H1 (cell line): Measurements from ENCODE around the gene PATJ. TPM values are rescaled to one million over a fixed set of nuclear protein-coding genes. Genes with fewer than 3 reads are reported as not detected.

Experiments
- CTCF ChIA-PET: fragments of 300-600 bp; sonication (Branson Sonifier 250); formaldehyde crosslinking; loops from one replicate; lab custom pipeline; 2021; ENCODE audit not compliant: partially characterized antibody; lab: Charles Lee
- POLR2A ChIA-PET: fragments of 300-600 bp; sonication (Branson Sonifier 250); formaldehyde crosslinking; loops from one replicate; lab custom pipeline; 2021; ENCODE audit warnings: inconsistent platforms; ENCODE audit not compliant: partially characterized antibody; lab: Charles Lee
- DNase-seq, 2 experiments: peaks; one replicate each; pipeline versions ENCODE4 v3.0.0 to v3.0.0-alpha.2; 2010 to 2022; ENCODE audit warnings: low spot score in 2 of 2, low read depth in 1 of 2, mixed read lengths in 1 of 2
- FAIRE-seq: peaks from 2 replicates; lab custom pipeline; 2011; peaks lifted over from hg19 to GRCh38; lab: Jason Lieb, UNC
- H2AFZ ChIP-seq: 2 replicates; pipeline ENCODE4 v1.8.1; 2012; ENCODE audit warnings: low read length, inconsistent platforms
- H2AK5ac ChIP-seq: 2 replicates; pipeline ENCODE4 v1.6.1; 2013; ENCODE audit warnings: low read depth, low read length
- H2BK120ac ChIP-seq: replicated peaks from 2 replicates; pipeline ENCODE3; 2013; ENCODE audit warnings: low read depth, low read length, inconsistent platforms
- H2BK12ac ChIP-seq: 2 replicates; pipeline ENCODE4 v1.6.1; 2013; ENCODE audit warnings: low read depth, low read length
- H2BK15ac ChIP-seq: 2 replicates; pipeline ENCODE4 v1.6.1; 2013; ENCODE audit warnings: low read length
- H2BK20ac ChIP-seq: 2 replicates; pipeline ENCODE4 v1.6.1; 2013; ENCODE audit warnings: low read length
- H2BK5ac ChIP-seq: 2 replicates; pipeline ENCODE4 v1.6.1; 2013; ENCODE audit warnings: low read depth, low read length
- H3K14ac ChIP-seq: 2 replicates; pipeline ENCODE4 v1.6.1; 2013; ENCODE audit warnings: inconsistent platforms; ENCODE audit not compliant: insufficient read length
- H3K18ac ChIP-seq: 2 replicates; pipeline ENCODE4 v1.6.1; 2013; ENCODE audit warnings: low read length; ENCODE audit errors: extremely low read depth
- H3K23ac ChIP-seq: 2 replicates; pipeline ENCODE4 v1.6.1; 2013; ENCODE audit warnings: inconsistent platforms; ENCODE audit not compliant: insufficient read length
- H3K23me2 ChIP-seq: 2 replicates; pipeline ENCODE4 v1.6.1; 2013; ENCODE audit warnings: low read depth, low read length
- H3K27ac ChIP-seq: 2 replicates; pipeline ENCODE4 v1.6.1; 2011; ENCODE audit warnings: low read depth, low read length, inconsistent platforms
- H3K27me3 ChIP-seq, 4 experiments: replicated peaks in 1 of 4; 1 replicate in 1 of 4; 2 replicates in 3 of 4; pipeline versions ENCODE4 v1.6.1 to v1.8.1; 2011 to 2013; ENCODE audit warnings: low read length in 3 of 4, mild to moderate bottlenecking in 3 of 4, inconsistent platforms in 2 of 4, mixed read lengths in 2 of 4, moderate library complexity in 1 of 4; ENCODE audit not compliant: control insufficient read depth in 3 of 4, insufficient read depth in 3 of 4; ENCODE audit errors: extremely low read depth in 1 of 4
- H3K36me3 ChIP-seq, 4 experiments: 2 replicates each; pipeline versions ENCODE4 v1.6.1 to v1.8.1; 2011 to 2013; ENCODE audit warnings: mild to moderate bottlenecking in 4 of 4, low read length in 3 of 4, moderate library complexity in 2 of 4, control low read depth in 1 of 4, inconsistent platforms in 1 of 4; ENCODE audit not compliant: insufficient read depth in 4 of 4, control insufficient read depth in 2 of 4
- H3K4ac ChIP-seq: replicated peaks from 2 replicates; pipeline ENCODE3; 2013; ENCODE audit warnings: low read length, low read depth, mixed read lengths, inconsistent platforms; ENCODE audit not compliant: insufficient read length
- H3K4me1 ChIP-seq, 4 experiments: replicated peaks in 1 of 4; 1 replicate in 1 of 4; 2 replicates in 3 of 4; pipeline versions ENCODE4 v1.6.1 to v1.8.1; 2011 to 2013; ENCODE audit warnings: low read length in 3 of 4, inconsistent platforms in 2 of 4, mixed read lengths in 1 of 4; ENCODE audit not compliant: insufficient read depth in 4 of 4, control insufficient read depth in 3 of 4
- H3K4me2 ChIP-seq, 2 experiments: 2 replicates each; pipeline versions ENCODE4 v1.6.1 to v1.8.1; 2011 to 2013; ENCODE audit warnings: low read depth in 2 of 2, low read length in 2 of 2, control low read depth in 1 of 2, inconsistent platforms in 1 of 2, mild to moderate bottlenecking in 1 of 2; ENCODE audit not compliant: insufficient read depth in 1 of 2
- H3K4me3 ChIP-seq, 4 experiments: fragments of 200-600, 300-600 bp in 1 of 4; sonication (generic), shearing (Covaris generic), sonication (Bioruptor Twin) in 1 of 4; 2 replicates each; pipeline versions ENCODE4 v1.5.1 to v1.8.1; 2011 to 2016; ENCODE audit warnings: low read length in 4 of 4, low read depth in 3 of 4, control low read depth in 2 of 4, inconsistent platforms in 2 of 4, mild to moderate bottlenecking in 2 of 4, mixed read lengths in 1 of 4, moderate library complexity in 1 of 4; ENCODE audit not compliant: insufficient read depth in 2 of 4; ENCODE audit errors: extremely low read depth in 1 of 4
- H3K56ac ChIP-seq: replicated peaks from 2 replicates; pipeline ENCODE3; 2013; ENCODE audit warnings: low read depth, mild to moderate bottlenecking, mixed read lengths, low read length, inconsistent platforms; ENCODE audit not compliant: insufficient read length
- H3K79me1 ChIP-seq: 2 replicates; pipeline ENCODE4 v1.6.1; 2013; ENCODE audit warnings: low read depth, low read length, control low read depth
- H3K79me2 ChIP-seq, 2 experiments: 2 replicates each; pipeline versions ENCODE4 v1.6.1 to v1.8.1; 2012 to 2013; ENCODE audit warnings: low read length in 2 of 2, mild to moderate bottlenecking in 2 of 2, inconsistent platforms in 1 of 2; ENCODE audit not compliant: insufficient read depth in 2 of 2, control insufficient read depth in 1 of 2
- H3K9ac ChIP-seq, 4 experiments: replicated peaks in 1 of 4; 1 replicate in 1 of 4; 2 replicates in 3 of 4; pipeline versions ENCODE4 v1.6.1 to v1.8.1; 2011 to 2013; ENCODE audit warnings: low read depth in 3 of 4, low read length in 3 of 4, control low read depth in 2 of 4, mild to moderate bottlenecking in 2 of 4, moderate library complexity in 2 of 4, inconsistent platforms in 1 of 4; ENCODE audit errors: extremely low read depth in 1 of 4
- H3K9me3 ChIP-seq, 2 experiments: 2 replicates each; pipeline versions ENCODE4 v1.6.1 to v1.8.1; 2012 to 2013; ENCODE audit warnings: mild to moderate bottlenecking in 2 of 2, moderate library complexity in 2 of 2, control low read depth in 1 of 2, inconsistent platforms in 1 of 2, low read depth in 1 of 2, low read length in 1 of 2, mixed read lengths in 1 of 2; ENCODE audit not compliant: insufficient read depth in 2 of 2
- H4K20me1 ChIP-seq, 2 experiments: replicated peaks in 1 of 2; 2 replicates each; pipeline versions ENCODE3 to v1.8.1; 2011 to 2013; ENCODE audit warnings: inconsistent platforms in 2 of 2, low read length in 2 of 2, mild to moderate bottlenecking in 1 of 2; ENCODE audit not compliant: insufficient read depth in 2 of 2, control insufficient read depth in 1 of 2
- H4K5ac ChIP-seq: 2 replicates; pipeline ENCODE4 v1.6.1; 2013; ENCODE audit warnings: low read length, low read depth, mixed read lengths, inconsistent platforms; ENCODE audit not compliant: insufficient read length
- H4K8ac ChIP-seq: 2 replicates; pipeline ENCODE4 v1.8.0; 2013; ENCODE audit warnings: mild to moderate bottlenecking, moderate library complexity, low read length, inconsistent platforms; ENCODE audit not compliant: insufficient read depth; ENCODE audit errors: extremely low read depth
- H4K91ac ChIP-seq: replicated peaks from 2 replicates; pipeline ENCODE3; 2013; ENCODE audit warnings: low read length, mixed read lengths, inconsistent platforms; ENCODE audit not compliant: insufficient read length
- ASH2L ChIP-seq: fragments of 200-600, 300-600 bp; sonication (generic); IDR thresholded peaks from one replicate; pipeline ENCODE4 v1.7.1; 2017; ENCODE audit warnings: low read length
- EZH2 ChIP-seq: fragments of 200-600 bp; sonication (generic); IDR thresholded peaks from 2 replicates; pipeline ENCODE4 v1.7.1; 2012; ENCODE audit warnings: low read depth, mild to moderate bottlenecking, moderate library complexity, low read length, inconsistent platforms; ENCODE audit not compliant: severe bottlenecking
- HDAC2 ChIP-seq, 2 experiments: fragments of 300-600 bp in 1 of 2; sonication (generic) in 1 of 2; IDR thresholded peaks; 2 replicates each; pipeline ENCODE4 v1.6.1; 2011 to 2012; ENCODE audit warnings: low read depth in 2 of 2, low read length in 2 of 2, mild to moderate bottlenecking in 2 of 2, moderate library complexity in 2 of 2, borderline replicate concordance in 1 of 2, inconsistent platforms in 1 of 2
- MAX ChIP-seq: IDR thresholded peaks from 2 replicates; pipeline ENCODE4 v1.6.1; 2012; ENCODE audit warnings: inconsistent platforms
- POLR2A ChIP-seq, 2 experiments: IDR thresholded peaks; 1 replicate in 1 of 2; 2 replicates in 1 of 2; pipeline ENCODE4 v1.6.1; 2011; ENCODE audit warnings: low read depth in 2 of 2, low read length in 2 of 2, mild to moderate bottlenecking in 2 of 2; ENCODE audit errors: control extremely low read depth in 1 of 2
- YY1 ChIP-seq: IDR thresholded peaks from 2 replicates; pipeline ENCODE4 v1.6.1; 2011; ENCODE audit warnings: low read depth, mild to moderate bottlenecking, low read length
- WGBS, 2 experiments: shearing (Covaris generic) in 1 of 2; methylation state at CpG; one replicate each; pipeline versions ENCODE4 v1.1.6 to v1.1.7; 2013 to 2015; ENCODE audit warnings: low lambda C conversion rate in 2 of 2, mixed read lengths in 2 of 2, inconsistent platforms in 1 of 2, low coverage in 1 of 2, missing lambda C conversion rate in 1 of 2; ENCODE audit not compliant: insufficient replicate concordance in 2 of 2, insufficient coverage in 1 of 2, insufficient read length in 1 of 2; ENCODE audit errors: extremely low coverage in 1 of 2, missing lambda C conversion rate in 1 of 2; 5-methylcytosine and 5-hydroxymethylcytosine counted together
- long read RNA-seq, 2 experiments: library from RNA in 1 of 2; library from capped mRNA in 1 of 2; stranded (forward); transcript quantifications; one replicate each; pipeline ENCODE4 v2.0.0, GENCODE V29; 2021; ENCODE audit warnings: inconsistent platforms in 1 of 2
- polyA minus RNA-seq, 3 experiments: library from RNA; depleted of rRNA, polyadenylated mRNA; stranded (reverse); fragments of >200 nt; gene quantifications; 1 replicate in 2 of 3; 2 replicates in 1 of 3; pipeline ENCODE4 v1.2.3, GENCODE V29; 2011
- polyA plus RNA-seq, 7 experiments: library from polyadenylated mRNA; depleted of rRNA in 3 of 7; stranded (reverse) in 5 of 7; unstranded in 2 of 7; fragments of >200 nt in 5 of 7; fragments of 200-250 nt in 2 of 7; gene quantifications; 1 replicate in 5 of 7; 2 replicates in 1 of 7; 4 replicates in 1 of 7; pipeline versions ENCODE4 v1.2.1 to v1.2.3, GENCODE V29; 2011 to 2013; ENCODE audit warnings: missing spikeins in 2 of 7, mixed read lengths in 2 of 7
- total RNA-seq: library from RNA; stranded (reverse); fragmentation: NEBNext Ultra II Directional; extraction: Animal tissue kit (Norgen Biotek cat#: 25700); gene quantifications from 2 replicates; pipeline ENCODE4 v1.2.1, GENCODE V29; 2021

PATJ gene
- total RNA-seq, result 45.8 and 55.6 TPM in 2 replicates
- 6.3 and 8.2 TPM in 2 replicates for polyA plus RNA-seq (2011; rRNA removed)
- polyA plus RNA-seq (2011; cell fraction: cytosol; rRNA removed), result 11.3 TPM
- 9.1 TPM for polyA plus RNA-seq (2011; cell fraction: nucleus; rRNA removed)
- polyA plus RNA-seq (2012, experiment 1 of 2), result 19.5 to 24.4 TPM (median 20.0 TPM) in 4 replicates
- 2.0 TPM for polyA plus RNA-seq (2012, experiment 2 of 2)
- polyA plus RNA-seq (2013, experiment 1 of 2), result 18.5 TPM
- 18.7 TPM for polyA plus RNA-seq (2013, experiment 2 of 2)
- 56.6 and 67.1 TPM in 2 replicates for polyA minus RNA-seq (2011; rRNA and poly(A)+ RNA removed)
- 27.9 TPM for polyA minus RNA-seq (2011; cell fraction: cytosol; rRNA and poly(A)+ RNA removed)
- polyA minus RNA-seq (2011; cell fraction: nucleus; rRNA and poly(A)+ RNA removed), result 136 TPM
- long read RNA-seq, experiment 1, partial matches to known transcripts, result 5 of 11 reads
- long read RNA-seq, experiment 1, other reads (novel, unspliced or antisense), result 6 of 11 reads
- long read RNA-seq, experiment 2, partial matches to known transcripts, result 5 of 7 reads
- long read RNA-seq, experiment 2, other reads (novel, unspliced or antisense), result 2 of 7 reads

- Histone ChIP-seq H3K56ac (no peak within 1 kb of the TSS), H3K4me3 (peak within 1 kb of the TSS; percentile 73 to 90 (median 86)), H3K4me2 (peak within 1 kb of the TSS; percentile 72 to 78), H3K4me1 (peaks cover 0 to 5% (median 1%) of the 10 kb centered on the region in 4 experiments; a peak in 4 of 7 replicates), H3K79me2 (peaks cover 14 to 37% of the 10 kb centered on the region in 2 experiments), H2BK20ac (no peak within 1 kb of the TSS), H3K18ac (peak within 1 kb of the TSS; percentile 87), H3K23me2 (peaks cover 3% of the 10 kb centered on the region; the same call in 1 of the 2 replicates), H2BK12ac (no peak within 1 kb of the TSS; the same call in 1 of the 2 replicates), H2BK120ac (no peak within 1 kb of the TSS), H3K79me1 (peaks cover 3% of the 10 kb centered on the region; the same call in 1 of the 2 replicates), H3K23ac (no peak within 1 kb of the TSS), H4K5ac (peak within 1 kb of the TSS; percentile 55), H3K27ac (peak within 1 kb of the TSS; percentile 73; the same call in 1 of the 2 replicates), H2AK5ac (no peak within 1 kb of the TSS), H4K20me1 (no peaks in the 10 kb centered on the region), H4K8ac (peak within 1 kb of the TSS; percentile 81; the same call in 1 of the 2 replicates), H2AFZ (peak within 1 kb of the TSS; percentile 85; the same call in 1 of the 2 replicates), H3K14ac (no peak within 1 kb of the TSS), H3K36me3 (no peaks in the 10 kb centered on the region), H2BK15ac (no peak within 1 kb of the TSS; the same call in 1 of the 2 replicates), H3K4ac (no peak within 1 kb of the TSS), H3K27me3 (no peaks in the 10 kb centered on the region), H2BK5ac (peak within 1 kb of the TSS; percentile 80; the same call in 1 of the 2 replicates), H3K9ac (peak within 1 kb of the TSS; percentile 75 to 89 (median 84)), H4K91ac (no peak within 1 kb of the TSS), H3K9me3 (no peaks in the 10 kb centered on the region)
- POLR2A ChIA-PET, result interaction anchor here (0.8 to 1.8 kb wide), 2 partner anchors 16 to 21 kb away, joined by 3 to 6 read pairs; partner anchors contain the start of gene TM2D1
- FAIRE-seq, result no peak
- WGBS, 2 experiments, result 10% methylated on average over 19 of the region's 54 CpGs; no CpG with 5 or more reads in 1 of the 2 experiments
- peak; percentile 51 to 89 for DNase-seq
- CTCF ChIA-PET, result no interaction called here
- TF ChIP-seq ASH2L, result peak; percentile 81
- 0 out of 2 replicates have a peak, but pooled peaks have one; percentile 12 for TF ChIP-seq MAX
- 0 out of 4 replicates have a peak, but pooled peaks of 1 of the 2 experiments have one; percentile 16 for TF ChIP-seq HDAC2 (IDR thresholded peaks at IDR 0.05; ENCODE audit: borderline replicate concordance in 1 of 2, low read depth in 2 of 2, low read length in 2 of 2)
- TF ChIP-seq YY1, result 0 out of 2 replicates have a peak, but pooled peaks have one; percentile 13
- TF ChIP-seq POLR2A (IDR thresholded peaks at IDR 0.05; ENCODE audit: control extremely low read depth in 1 of 2, low read depth in 2 of 2, low read length in 2 of 2), result peak; percentile 31 to 66
- TF ChIP-seq EZH2, result no peak
Measured at GRCh38 chr1:61741711-61742619, at the start of gene PATJ. TSS of gene PATJ (plus strand) at chr1:61742480. CDS start at chr1:61762893, 20,413 bp downstream.
